H7 (cell line): ENCODE measurements around the gene FSTL4. TPM values are rescaled to one million over a fixed set of nuclear protein-coding genes. Genes with fewer than 3 reads are reported as not detected.
A peak's percentile ranks its signal among the peaks of the same experiment; 100 is the strongest.
"Not testable (repeated sequence)": the region's sequence is repeated elsewhere in the genome, so short reads cannot be mapped to it uniquely, and the experiment has no call there.

ENCODE experiments used
- DNase-seq: peaks from one replicate; pipeline ENCODE4 v3.0.0; 2012
- H3K27me3 ChIP-seq: 2 replicates; pipeline ENCODE4 v1.6.0; 2011; ENCODE audit warnings: mild to moderate bottlenecking, low read length; ENCODE audit not compliant: control insufficient read depth, insufficient read depth
- H3K36me3 ChIP-seq: replicated peaks from 2 replicates; pipeline ENCODE4 v1.5.1; 2011; ENCODE audit warnings: low read length; ENCODE audit not compliant: control insufficient read depth, insufficient read depth
- H3K4me3 ChIP-seq: 2 replicates; pipeline ENCODE4 v1.5.1; 2011; ENCODE audit warnings: low read depth, mild to moderate bottlenecking, control low read depth, low read length, moderate library complexity; ENCODE audit not compliant: insufficient read depth
- total RNA-seq: library from RNA; depleted of rRNA; stranded (reverse); fragments of >200 nt; shearing (Covaris generic); gene quantifications from 2 replicates; pipeline ENCODE4 v1.2.3, GENCODE V29; 2014

Gene FSTL4
- total RNA-seq, 1 experiment from 2014 or later, result 2.4 TPM

DNA sequence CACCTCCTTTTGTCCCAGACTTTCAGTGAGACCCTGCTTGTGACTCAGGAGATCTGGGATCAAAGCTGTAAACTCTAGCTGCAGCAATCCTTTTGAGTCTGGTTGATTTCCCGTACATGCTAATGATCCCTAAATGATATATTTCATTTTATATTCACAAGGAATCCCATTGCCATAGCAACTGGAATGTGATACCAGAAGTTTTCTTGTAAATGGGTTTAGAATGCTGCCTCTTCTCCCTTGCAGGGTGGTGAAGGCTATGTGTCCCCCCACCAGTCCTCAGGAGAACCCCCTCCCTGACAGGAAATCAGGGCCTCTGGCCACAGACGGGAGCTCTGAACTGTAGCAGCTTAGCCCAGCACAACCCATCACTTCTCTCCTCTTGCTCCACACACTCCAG is 215.0 kb downstream of the FSTL4 start:
- no peak overlapping the region for H3K4me3 ChIP-seq
- no peak for DNase-seq
- no peaks in the 10 kb centered on the region for H3K27me3 ChIP-seq
- H3K36me3 ChIP-seq, result no peaks in the 10 kb centered on the region

GRCh38 chr5:133396814-133397213 is 215.5 kb downstream of the FSTL4 start:
- Histone ChIP-seq H3K27me3 (no peaks in the 10 kb centered on the region), H3K36me3 (no peaks in the 10 kb centered on the region), H3K4me3 (no peak overlapping the region)
- no peak for DNase-seq

DNA sequence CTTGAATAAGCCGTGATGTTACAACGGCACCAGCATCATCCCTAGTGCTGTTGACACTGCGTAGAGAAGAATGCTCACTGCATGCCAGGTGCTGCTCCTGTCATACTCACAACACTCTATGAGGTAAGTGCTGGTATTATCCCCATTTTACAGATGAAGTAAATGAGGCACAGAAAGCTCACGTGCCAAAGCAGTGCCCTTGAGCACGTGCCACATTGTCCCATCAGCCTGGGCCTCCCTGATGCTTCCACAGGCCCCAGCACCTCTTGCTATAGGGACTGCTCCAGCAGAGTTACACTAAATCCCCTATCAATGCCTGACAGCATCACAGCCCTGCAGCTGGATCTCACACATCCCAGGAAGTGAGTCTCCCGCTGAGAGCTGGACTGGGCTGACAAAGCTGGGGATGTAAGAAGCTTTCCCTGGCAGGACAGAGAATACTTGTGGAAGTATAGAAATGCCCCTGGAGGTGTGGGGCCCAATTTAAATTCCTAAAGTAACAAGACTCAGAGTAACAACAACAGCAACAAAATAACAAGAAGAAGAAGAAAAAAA is 216.1 kb downstream of the FSTL4 start:
- H3K27me3 ChIP-seq, result no peaks in the 10 kb centered on the region
- H3K4me3 ChIP-seq, result no peak overlapping the region
- no peaks in the 10 kb centered on the region for H3K36me3 ChIP-seq
- peak; percentile 80 for DNase-seq

GRCh38 chr5:133395207-133395606 is 217.1 kb downstream of the FSTL4 start:
- DNase-seq, H3K36me3 ChIP-seq, H3K4me3 ChIP-seq, H3K27me3 ChIP-seq: not testable (repeated sequence)

DNA sequence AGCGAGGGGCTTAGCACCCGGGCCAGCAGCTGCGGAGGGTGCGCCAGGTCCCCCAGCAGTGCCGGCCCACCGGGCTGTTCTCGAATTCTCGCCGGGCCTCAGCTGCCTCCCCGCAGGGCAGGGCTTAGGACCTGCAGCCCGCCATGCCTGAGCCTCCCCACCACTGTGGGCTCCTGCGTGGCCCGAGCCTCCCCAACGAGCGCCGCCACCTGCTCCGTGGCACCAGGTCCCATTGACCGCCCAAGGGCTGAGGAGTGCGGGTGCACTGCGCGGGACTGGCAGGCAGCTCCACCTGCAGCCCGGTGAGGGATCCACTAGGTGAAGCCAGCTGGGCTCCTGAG is 217.9 kb downstream of the FSTL4 start:
- not testable (repeated sequence) for DNase-seq, H3K4me3 ChIP-seq, H3K27me3 ChIP-seq

GRCh38 chr5:133393776-133394476 is 218.4 kb downstream of the FSTL4 start:
- H3K4me3 ChIP-seq, result no peak overlapping the region
- DNase-seq, result no peak
- no peaks in the 10 kb centered on the region for H3K36me3 ChIP-seq
- H3K27me3 ChIP-seq, result no peaks in the 10 kb centered on the region

More for the DNA sequence above, 217.9 kb downstream of the FSTL4 start:
- H3K36me3 ChIP-seq, result not testable (repeated sequence)

- Histone ChIP-seq H3K4me3 (no peak overlapping the region), H3K27me3 (no peaks in the 10 kb centered on the region), H3K36me3 (no peaks in the 10 kb centered on the region)
- DNase-seq, result no peak
Observed at GRCh38 chr5:133392448-133392847, 219.9 kb downstream of the FSTL4 start.

DNA sequence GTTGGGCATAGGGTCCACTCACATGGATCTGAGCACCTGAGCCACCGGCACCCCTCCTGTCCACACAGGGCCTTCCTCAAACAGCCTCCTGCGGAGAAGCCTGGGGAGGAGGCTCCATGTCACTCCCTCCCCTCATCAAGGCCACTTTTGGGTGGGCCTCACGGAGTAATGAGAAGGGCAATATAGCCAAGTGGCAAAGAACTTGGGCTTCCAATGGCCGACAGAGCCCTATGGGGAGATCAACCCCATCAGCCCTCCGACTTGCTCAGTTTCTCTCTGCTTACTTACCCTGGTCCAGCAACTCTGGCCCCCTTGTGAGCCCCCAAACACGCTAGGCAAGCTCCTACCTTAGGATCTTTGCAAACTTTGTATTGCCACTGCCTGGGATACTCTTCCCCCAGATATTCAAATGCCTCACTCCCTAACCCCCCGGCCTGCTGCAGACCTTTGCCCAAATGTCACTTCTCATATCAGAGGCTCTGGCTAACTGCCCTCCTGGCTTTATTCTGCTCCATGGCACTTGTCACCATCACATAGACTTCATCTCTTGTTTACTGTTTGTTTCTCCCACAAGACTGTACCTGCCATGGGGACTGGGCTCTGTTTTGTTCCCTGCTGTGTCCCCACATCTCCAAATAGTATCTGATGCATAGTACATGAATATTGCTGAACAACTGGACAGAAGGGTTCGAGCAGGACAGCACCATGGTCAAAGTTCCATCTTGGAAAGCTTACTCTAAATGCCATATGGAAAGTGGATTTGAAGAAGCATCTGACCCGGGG is 220.8 kb downstream of the FSTL4 start:
- DNase-seq, result no peak
- Histone ChIP-seq H3K4me3 (no peak overlapping the region), H3K36me3 (no peaks in the 10 kb centered on the region), H3K27me3 (no peaks in the 10 kb centered on the region)

DNA sequence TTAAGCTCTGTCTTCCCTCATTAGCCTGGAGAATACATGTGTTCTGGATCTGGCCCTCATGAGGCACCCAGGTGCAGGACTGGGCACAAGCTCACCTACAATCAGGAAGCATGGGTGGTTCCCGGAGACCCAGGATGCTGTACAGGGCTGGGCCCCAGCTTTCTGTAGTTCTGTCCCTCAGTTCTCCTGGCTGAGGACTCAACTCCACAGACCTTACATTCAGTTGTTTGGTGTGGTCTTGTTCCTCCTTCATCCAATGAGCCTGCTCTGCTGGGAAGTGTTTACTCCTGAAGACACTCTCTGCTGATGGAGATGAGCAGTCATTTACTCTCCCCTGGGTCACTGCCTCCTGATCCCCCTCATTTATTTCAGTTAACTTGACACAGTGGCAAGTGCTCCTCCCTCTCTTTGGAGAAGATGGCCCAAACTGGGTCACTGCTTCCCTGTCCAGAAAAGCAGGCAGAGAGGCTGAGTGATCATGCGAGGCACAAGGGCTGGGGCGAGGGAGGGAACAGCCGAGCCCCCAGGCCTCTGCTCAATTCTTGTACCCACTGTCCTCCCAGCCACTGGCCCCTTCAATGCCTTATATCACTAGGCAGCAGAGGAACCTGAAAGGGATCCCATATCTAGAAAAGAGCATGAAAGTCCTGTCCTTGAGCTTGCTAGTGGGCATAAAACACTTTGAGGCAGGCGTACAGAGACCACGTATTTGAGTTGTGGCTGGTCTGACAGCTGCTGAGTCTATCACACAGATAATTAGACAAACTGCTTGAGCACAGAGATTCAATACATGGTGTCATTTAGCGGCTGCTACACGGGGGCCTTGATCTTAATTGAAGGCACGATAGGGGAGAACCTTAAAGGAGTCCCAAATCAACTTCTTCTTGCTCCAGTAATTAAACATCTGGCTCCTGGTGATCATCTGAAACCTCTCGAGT is 221.7 kb downstream of the FSTL4 start:
- H3K36me3 ChIP-seq, result no peaks in the 10 kb centered on the region
- no peak overlapping the region for H3K4me3 ChIP-seq
- no peak for DNase-seq
- H3K27me3 ChIP-seq, result no peaks in the 10 kb centered on the region

DNA sequence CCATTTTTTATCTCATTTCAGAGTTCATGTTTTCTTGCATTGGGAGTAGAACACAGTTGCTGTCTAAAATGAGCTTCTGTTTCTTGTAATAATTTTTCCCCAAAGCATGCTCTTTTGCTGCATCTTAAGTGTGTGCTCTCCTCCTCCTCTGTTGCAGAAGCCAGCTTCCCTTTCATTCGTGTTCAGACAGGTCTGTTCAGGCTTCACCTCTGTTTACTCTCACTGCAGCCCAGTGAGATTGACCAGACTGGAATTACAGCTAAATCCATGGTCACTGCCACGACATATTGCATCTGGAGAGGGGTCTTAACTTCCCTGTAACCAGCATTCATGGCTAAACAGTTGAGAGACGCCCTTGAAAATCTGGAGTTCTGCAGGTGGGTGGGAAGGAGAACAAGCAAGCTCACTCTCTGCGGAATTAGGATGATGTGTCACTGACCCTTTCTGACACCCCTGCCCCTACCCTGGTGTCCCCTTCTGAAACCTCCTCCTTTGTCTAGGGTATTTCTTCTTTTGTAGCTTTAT is 223.2 kb downstream of the FSTL4 start:
- no peaks in the 10 kb centered on the region for H3K27me3 ChIP-seq
- no peaks in the 10 kb centered on the region for H3K36me3 ChIP-seq
- no peak overlapping the region for H3K4me3 ChIP-seq
- no peak for DNase-seq

DNA sequence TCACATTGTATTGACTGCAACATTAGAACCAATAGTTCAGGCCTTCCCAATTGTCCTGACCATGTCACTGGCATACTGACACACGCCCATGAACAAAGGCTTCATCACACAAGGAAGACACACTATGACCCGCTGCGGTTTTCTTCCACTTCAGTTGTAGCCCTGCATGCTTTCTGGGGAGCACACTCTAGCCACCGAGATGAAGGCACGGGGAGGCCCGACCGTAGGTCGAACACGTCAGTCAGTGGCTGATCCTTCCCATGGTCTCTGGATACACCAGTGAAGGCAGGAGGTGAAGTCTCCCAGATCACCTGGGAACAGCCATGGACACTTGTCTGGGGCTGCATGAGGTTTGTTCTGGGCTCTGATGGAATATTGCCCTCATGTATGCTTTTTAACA is 224.7 kb downstream of the FSTL4 start:
- Histone ChIP-seq H3K36me3 (no peaks in the 10 kb centered on the region), H3K27me3 (no peaks in the 10 kb centered on the region), H3K4me3 (no peak overlapping the region)
- no peak for DNase-seq

- no peak for DNase-seq
- Histone ChIP-seq H3K36me3 (no peaks in the 10 kb centered on the region), H3K4me3 (no peak overlapping the region), H3K27me3 (no peaks in the 10 kb centered on the region)
Observed at GRCh38 chr5:133387091-133387490, 225.2 kb downstream of the FSTL4 start.

DNA sequence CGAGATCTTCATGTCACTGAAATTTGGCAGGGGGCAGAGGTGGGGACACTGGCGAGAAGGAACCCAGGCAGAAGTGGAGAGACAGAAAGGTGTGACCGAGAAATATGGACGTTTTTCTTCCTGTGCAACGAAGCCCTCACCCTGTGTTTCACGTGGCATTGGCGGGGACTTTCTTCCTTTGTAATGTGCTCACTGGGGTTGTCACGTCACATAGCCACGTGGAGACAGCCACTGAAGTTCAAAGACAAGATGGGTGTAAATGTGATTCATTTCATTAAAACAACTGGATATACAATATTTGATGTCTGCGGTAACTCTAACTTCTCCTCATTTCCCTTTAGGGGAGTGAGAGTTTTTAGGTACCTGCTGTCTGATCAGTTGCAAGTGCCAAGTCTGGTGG is 225.7 kb downstream of the FSTL4 start:
- no peak for DNase-seq
- Histone ChIP-seq H3K27me3 (no peaks in the 10 kb centered on the region), H3K4me3 (no peak overlapping the region), H3K36me3 (no peaks in the 10 kb centered on the region)

DNA sequence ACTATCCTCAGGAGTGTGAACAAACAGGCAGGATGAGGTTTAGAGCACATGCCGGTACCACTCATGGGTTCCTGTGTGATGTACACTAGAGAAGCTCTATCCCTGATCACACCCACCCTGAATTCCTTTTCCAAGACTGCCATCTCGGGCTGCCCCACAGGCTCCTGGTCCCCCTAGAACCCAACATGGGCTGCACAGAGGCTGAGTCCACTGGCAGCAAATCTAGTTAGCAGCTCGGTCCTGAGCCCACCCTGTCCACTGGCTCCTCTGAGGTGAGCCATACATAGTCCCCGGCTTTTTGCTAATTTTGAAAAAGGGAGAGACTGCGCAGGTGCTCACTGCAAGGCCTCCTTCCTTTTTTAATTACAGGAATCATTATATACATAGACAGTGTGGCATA is 227.0 kb downstream of the FSTL4 start:
- no peak for DNase-seq
- no peaks in the 10 kb centered on the region for H3K36me3 ChIP-seq
- H3K4me3 ChIP-seq, result no peak overlapping the region
- H3K27me3 ChIP-seq, result no peaks in the 10 kb centered on the region
